HG02588 (cell line): ENCODE measurements around the gene FABP2.
"Not testable (repeated sequence)": the region's sequence is repeated elsewhere in the genome, so short reads cannot be mapped to it uniquely, and the experiment has no call there.

ENCODE experiments used
- ATAC-seq: cut with Tn5 transposase; IDR thresholded peaks from one replicate; pipeline ENCODE4 v1.9.1; 2021; ENCODE audit warnings: mild to moderate bottlenecking, moderate library complexity; ENCODE audit not compliant: unreplicated experiment

The FABP2 gene

GRCh38 chr4:119313237-119313636, 8.7 kb downstream of the FABP2 start:
- no peak for ATAC-seq

- ATAC-seq: no peak
Measured at GRCh38 chr4:119310826-119311225, 11.1 kb downstream of the FABP2 start.

DNA sequence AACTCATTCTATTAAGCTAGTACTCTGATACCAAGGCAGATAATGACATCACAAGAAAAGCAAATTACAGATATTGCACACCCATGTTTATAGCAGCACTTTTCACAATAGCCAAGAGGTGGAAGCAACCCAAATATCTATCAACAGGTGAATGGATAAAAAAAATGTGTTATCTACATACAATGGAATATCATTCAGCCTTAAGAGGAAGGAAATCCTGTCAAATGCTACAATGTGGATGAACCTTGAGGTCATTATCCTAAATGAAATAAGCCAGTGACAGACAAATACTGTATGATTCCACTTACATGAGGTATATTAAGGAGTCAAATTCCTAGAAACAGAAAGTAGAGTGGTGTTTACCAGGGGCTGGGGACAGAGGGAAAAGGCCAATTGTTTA, 14.3 kb downstream of the FABP2 start:
- ATAC-seq: no peak

- ATAC-seq: no peak
Measured at GRCh38 chr4:119304431-119304830, 17.5 kb downstream of the FABP2 start.

- ATAC-seq: no peak
Measured at GRCh38 chr4:119303587-119304305, 18.2 kb downstream of the FABP2 start.

DNA sequence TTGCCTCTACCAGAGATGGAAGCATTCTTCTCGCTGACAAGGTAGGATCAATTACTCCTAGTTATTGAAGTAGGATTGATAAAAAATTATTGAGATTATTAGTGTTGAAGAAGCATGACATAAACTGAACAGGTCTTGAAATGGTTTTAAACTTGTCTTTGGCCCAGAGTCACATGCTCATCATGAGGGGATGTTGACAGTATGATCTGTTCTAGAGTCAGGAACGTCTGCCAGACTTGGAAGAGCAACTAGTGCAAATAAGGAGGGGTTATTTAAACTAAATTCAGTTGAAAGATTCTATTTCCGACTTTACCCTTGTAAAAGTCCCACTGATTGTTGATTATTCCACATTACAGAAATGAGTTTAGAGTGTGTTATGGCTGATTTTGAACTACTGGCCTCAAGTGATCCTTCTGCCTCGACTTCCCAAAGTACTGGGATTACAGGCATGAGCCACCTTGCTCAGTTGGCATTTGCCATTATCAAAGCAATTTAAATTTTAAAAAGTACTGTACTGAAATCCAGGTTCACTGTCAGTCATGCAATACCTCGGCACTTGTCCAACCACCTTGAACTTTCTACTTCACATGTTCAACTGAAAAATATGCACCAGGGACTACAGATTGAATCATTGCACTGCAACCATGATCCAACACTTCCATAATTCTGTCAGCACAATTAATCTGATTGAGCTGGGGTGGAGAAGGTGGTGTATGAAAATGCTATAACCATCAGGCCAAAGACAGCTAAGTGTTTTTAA, 19.7 kb downstream of the FABP2 start:
- no peak for ATAC-seq

DNA sequence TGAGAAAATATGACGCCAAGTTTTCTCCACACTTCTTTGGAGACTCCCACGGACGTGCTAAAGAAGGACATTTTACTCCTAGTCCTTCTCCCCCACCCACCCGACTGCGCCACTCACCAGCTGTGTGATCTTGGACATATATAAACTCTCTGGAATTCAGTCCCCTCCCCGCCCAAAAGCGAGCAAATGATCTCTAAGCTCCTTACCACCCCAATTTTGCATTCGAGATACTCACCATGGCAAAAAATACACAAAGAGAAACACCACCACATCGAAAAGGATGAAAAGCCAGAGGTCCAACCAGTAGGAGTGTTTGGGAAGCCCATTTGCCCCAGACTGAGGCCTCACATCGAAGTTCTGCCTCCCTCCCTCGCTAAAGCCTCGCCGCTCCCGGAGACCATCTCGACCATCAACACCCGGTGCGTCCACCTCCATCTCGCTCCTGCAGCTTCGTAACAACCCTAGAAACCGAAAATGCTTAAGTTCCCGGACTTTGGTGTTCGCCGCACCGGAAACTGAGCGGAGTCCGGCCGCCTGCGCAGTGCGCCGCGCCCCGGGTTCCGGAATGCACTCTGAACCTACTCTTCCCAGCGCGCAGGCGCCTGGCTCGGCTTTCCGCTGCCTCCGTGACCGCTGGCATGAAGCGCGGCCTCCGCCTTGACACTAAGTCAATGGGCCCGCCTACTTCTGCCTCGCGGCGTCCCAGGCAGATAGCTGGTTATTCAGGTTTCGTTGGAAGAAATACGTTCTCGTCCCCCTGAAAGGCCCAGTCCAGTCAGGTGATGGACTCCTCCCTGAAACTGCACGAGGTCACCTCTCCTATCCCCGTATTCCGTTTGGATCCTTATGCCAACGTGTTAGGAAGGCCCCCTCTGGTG, 21.6 kb downstream of the FABP2 start:
- ATAC-seq: peak; percentile 95

GRCh38 chr4:119299741-119300100, 22.2 kb downstream of the FABP2 start:
- ATAC-seq: peak; percentile 60

DNA sequence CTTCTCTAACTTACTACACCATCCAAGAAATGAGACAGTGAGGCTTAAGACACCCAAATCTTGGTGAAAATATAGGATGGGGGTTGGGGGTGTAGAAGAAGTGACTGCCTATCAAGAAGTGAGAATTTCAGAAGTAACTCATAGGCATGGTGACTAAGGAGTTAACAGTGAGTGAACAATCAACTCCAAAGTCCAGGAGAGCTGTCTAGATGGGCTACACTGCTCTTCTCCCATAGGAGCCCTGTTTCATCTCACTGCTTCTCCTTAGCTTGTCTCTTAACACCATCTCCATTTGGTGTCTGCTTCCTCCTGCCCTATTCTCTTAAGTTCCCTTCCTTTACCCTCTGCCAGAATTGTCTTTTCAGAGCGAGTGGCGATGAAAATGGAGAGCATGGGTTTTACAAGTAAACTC, 22.7 kb downstream of the FABP2 start:
- ATAC-seq: no peak

GRCh38 chr4:119297795-119298194, 24.1 kb downstream of the FABP2 start:
- no peak for ATAC-seq

GRCh38 chr4:119296356-119296755, 25.6 kb downstream of the FABP2 start:
- no peak for ATAC-seq

- no peak for ATAC-seq
Measured at GRCh38 chr4:119290598-119290997, 31.3 kb downstream of the FABP2 start.

GRCh38 chr4:119289313-119289712, 32.6 kb downstream of the FABP2 start:
- ATAC-seq: no peak

GRCh38 chr4:119286377-119287002, 35.4 kb downstream of the FABP2 start:
- ATAC-seq: no peak

- ATAC-seq: peak; percentile 58
Measured at GRCh38 chr4:119284876-119285780, 36.8 kb downstream of the FABP2 start.

DNA sequence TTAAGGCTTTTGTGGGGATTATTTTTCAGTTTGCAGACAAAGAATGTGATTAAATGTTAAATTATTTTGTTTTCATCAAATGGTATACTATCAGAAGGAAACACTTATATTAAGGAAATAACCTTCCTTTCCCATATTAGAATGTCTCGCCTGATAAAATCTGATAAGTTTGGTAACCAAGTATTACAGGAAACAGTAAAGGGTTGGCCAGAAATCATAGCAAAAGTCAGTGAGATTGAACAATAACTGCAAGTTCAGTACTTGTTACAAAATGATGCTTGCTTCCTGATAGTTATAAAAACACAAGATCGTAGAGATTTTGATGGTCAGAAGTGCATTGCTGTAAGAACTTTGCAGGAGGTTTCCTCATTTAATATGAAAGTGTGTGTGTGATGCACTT, 40.5 kb downstream of the FABP2 start:
- no peak for ATAC-seq

DNA sequence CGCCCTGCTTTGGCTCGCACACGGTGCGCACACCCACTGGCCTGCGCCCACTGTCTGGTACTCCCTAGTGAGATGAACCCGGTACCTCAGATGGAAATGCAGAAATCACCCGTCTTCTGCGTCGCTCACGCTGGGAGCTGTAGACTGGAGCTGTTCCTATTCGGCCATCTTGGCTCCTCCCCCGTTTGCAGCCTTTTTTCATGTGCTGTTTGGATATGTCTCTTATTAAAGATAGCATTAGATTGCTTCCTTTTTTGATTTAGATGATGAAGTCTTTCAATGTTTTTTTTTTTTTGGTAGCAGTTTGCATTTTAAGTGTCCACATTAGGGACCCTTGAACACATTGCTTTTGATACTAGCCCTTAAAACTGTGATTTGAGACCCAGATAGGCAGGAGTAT, 42.0 kb downstream of the FABP2 start:
- not testable (repeated sequence) for ATAC-seq

DNA sequence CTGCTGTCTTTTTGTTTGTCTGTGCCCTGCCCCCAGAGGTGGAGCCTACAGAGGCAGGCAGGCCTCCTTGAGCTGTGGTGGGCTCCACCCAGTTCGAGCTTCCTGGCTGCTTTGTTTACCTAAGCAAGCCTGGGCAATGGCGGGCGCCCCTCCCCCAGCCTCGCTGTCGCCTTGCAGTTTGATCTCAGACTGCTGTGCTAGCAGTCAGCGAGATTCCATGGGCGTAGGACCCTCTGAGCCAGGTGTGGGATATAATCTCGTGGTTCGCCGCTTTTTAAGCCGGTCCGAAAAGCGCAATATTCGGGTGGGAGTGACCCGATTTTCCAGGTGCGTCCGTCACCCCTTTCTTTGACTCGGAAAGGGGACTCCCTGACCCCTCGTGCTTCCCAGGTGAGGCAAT, 42.4 kb downstream of the FABP2 start:
- not testable (repeated sequence) for ATAC-seq

DNA sequence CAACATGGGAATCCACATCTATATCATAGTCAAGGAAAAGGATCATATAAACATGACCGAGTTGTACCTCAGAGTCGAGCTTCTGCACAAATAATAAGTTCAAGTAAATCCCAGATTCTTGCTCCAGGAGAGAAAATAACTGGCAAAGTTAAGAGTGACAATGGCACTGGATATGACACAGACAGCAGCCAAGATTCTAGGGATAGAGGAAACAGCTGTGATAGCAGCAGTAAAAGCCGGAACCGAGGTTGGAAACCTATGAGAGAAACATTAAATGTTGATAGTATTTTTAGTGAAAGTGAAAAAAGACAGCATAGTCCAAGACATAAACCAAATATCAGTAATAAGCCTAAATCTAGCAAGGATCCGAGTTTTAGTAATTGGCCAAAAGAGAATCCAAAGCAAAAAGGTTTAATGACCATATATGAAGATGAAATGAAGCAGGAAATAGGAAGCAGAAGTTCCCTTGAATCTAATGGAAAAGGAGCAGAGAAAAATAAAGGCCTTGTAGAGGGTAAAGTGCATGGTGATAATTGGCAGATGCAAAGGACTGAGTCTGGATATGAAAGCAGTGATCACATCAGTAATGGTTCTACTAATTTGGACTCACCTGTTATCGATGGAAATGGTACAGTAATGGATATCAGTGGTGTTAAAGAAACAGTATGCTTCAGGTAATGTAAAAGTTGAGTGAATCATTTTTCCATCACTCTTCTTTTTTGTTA, 50.4 kb downstream of the FABP2 start:
- no peak for ATAC-seq
